MM.1S (cell line): ENCODE data around the gene SORL1.

Experiments used
- EZH2 ChIP-seq: fragments of 300-600 bp; sonication (generic); optimal IDR thresholded peaks from 2 replicates; pipeline ENCODE3; 2017; ENCODE audit warnings: low read depth, mild to moderate bottlenecking, antibody characterized with exemption, low read length, mixed read lengths
- EZH2phosphoT487 ChIP-seq: fragments of 300-600 bp; sonication (generic); IDR thresholded peaks from 2 replicates; pipeline ENCODE4 v1.6.1; 2018; ENCODE audit warnings: antibody characterized with exemption, low read length
- TF ChIP-seq, protein P1 (sequence below): fragments of 300-600 bp; sonication (generic); IDR thresholded peaks from 2 replicates; pipeline ENCODE4 v1.5.1; 2016; ENCODE audit warnings: antibody characterized with exemption, low read length, mixed read lengths

DNA sequence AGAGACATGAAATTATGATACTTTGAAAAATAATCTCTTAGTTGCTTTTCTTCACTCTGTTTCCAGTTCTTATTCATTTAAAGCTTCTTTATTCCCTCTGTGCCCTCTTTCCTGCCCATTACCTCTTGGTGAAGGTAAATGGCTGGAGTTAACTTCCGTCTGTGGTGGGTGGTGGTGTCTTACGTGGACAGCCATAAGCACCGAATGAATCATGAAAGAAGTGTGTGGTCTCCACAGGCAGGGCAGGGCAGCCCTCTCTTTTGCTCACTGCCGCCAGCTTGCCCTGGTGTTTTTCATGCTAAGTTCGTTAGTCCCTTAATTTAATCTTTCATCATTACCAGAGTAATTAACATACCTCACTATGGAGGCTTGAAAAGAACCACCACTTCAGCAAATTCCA lies 99.3 kb downstream of the SORL1 start:
- no peak for TF ChIP-seq EZH2phosphoT487
- TF ChIP-seq, protein P1, sequence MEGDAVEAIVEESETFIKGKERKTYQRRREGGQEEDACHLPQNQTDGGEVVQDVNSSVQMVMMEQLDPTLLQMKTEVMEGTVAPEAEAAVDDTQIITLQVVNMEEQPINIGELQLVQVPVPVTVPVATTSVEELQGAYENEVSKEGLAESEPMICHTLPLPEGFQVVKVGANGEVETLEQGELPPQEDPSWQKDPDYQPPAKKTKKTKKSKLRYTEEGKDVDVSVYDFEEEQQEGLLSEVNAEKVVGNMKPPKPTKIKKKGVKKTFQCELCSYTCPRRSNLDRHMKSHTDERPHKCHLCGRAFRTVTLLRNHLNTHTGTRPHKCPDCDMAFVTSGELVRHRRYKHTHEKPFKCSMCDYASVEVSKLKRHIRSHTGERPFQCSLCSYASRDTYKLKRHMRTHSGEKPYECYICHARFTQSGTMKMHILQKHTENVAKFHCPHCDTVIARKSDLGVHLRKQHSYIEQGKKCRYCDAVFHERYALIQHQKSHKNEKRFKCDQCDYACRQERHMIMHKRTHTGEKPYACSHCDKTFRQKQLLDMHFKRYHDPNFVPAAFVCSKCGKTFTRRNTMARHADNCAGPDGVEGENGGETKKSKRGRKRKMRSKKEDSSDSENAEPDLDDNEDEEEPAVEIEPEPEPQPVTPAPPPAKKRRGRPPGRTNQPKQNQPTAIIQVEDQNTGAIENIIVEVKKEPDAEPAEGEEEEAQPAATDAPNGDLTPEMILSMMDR: no peak
- no peak for TF ChIP-seq EZH2
